ENCODE results near the gene GABBR2.

GRCh38 chr9:98740226-98740881, 31.6 kb upstream of the GABBR2 start:
- TF ChIP-seq, protein P1, sequence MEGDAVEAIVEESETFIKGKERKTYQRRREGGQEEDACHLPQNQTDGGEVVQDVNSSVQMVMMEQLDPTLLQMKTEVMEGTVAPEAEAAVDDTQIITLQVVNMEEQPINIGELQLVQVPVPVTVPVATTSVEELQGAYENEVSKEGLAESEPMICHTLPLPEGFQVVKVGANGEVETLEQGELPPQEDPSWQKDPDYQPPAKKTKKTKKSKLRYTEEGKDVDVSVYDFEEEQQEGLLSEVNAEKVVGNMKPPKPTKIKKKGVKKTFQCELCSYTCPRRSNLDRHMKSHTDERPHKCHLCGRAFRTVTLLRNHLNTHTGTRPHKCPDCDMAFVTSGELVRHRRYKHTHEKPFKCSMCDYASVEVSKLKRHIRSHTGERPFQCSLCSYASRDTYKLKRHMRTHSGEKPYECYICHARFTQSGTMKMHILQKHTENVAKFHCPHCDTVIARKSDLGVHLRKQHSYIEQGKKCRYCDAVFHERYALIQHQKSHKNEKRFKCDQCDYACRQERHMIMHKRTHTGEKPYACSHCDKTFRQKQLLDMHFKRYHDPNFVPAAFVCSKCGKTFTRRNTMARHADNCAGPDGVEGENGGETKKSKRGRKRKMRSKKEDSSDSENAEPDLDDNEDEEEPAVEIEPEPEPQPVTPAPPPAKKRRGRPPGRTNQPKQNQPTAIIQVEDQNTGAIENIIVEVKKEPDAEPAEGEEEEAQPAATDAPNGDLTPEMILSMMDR (conservative IDR thresholded peaks at IDR 0.05 in 1 of 2, IDR thresholded peaks at IDR 0.05 in 1 of 2; ENCODE audit: extremely low read depth in 1 of 2, insufficient read depth in 1 of 2, low read depth in 1 of 2, low read length in 2 of 2), result no peak
- TF ChIP-seq EZH2 (IDR thresholded peaks at IDR 0.05; ENCODE audit: borderline replicate concordance, low read length), result no peak

Data from mammary epithelial cell (primary cell).